CD4-positive, alpha-beta T cell treated with Interferon gamma for 1 hour (primary cell): Measurements from ENCODE around the gene GSN.

ENCODE experiments used
- DNase-seq: peaks from one replicate; pipeline ENCODE4 v3.0.0-alpha.2; 2020

GSN gene

GRCh38 chr9:121304707-121305106 lies 36.7 kb downstream of the GSN start:
- no peak for DNase-seq

DNA sequence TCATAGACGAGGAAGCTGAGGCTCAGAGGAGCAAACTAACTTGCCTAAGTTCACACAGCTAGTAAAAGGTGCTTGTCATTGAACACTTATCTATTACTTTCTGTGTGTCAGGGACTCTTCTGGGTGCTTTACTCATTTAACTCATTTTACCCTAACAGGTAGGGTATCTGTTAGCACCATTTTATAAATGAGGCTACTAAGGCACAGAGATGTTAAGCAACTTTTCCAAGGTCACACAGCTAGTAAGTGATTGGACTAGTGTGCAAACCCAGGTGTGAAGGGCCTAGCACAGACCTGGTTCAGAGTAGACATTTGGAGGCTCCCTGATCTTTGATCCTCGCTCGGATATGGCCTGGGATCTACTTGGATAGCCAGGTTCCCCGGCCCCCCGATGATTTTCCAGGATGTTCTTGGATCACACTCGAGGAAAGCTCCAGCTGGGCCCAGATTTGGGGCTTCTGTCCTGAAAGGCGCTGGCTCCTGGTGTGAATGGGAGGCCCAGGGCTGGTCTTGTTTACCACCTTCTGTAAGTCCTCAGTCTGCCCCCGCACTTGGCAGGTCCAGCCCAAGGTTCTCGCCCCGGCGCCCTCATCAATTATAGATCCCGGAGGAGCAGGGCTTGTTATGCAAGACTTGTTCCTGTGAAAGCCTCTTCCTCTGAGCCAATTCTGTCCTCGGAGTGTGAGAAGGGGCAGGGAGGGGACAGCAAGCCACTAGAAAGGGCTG lies 37.5 kb downstream of the GSN start:
- DNase-seq, result no peak

DNA sequence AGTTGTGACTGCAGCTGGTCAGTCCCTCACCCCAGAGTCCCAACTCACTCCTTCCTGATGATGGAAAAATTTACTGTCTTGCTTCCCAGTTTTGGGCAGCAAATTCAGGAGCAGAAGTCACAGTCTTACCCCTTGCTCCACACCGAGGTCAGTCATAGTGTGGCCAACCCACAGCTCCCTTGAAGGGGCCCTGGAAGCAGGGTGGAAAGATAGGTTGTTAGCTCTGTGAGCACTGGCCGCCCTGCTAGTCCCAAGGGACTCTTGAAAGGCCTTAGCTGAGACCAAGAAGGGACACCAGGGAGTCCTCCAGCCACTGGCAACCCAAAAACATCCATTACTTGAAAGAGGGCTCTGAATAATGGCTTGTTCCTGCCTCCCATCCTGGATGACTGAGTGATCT lies 40.0 kb downstream of the GSN start:
- DNase-seq, result no peak

DNA sequence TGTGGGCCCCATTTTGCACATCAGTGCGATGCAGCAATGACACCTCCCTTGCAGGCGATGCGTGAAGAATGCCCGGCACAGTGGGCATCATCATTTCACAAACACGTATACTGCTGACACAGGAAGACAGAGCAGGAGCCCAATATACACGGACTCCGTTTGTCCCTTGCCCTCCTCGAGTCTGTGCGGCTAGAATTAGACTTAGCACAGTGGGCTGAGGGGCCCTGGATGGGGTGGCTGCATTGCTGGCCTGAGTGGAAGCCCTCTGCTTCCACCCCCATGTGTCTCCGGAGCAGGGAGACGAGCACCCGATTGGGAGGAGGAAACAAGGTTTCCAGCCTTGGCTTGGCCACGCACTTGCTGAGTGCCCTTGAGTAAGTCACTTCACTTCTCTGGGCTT lies 40.8 kb downstream of the GSN start:
- DNase-seq, result no peak

DNA sequence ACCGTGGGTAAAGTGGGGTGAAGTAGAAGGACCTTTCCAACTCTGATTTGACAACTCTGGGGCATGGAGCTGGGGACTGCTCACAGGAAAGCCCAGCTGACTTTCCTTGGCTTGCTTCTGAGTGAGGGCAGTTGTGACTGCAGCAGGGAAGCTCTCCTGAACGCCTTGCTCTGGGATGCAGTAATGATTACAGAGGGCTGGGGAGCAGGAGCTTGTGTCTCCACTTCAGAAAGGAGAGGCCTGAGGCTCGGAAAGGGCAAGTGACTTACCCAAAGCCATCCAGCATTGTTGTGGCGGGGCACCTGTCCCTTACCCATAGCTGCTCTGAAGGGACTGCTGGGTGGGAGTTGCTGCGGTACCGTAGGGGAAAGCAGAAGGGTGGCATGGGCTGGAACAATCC lies 41.2 kb downstream of the GSN start:
- DNase-seq, result no peak

DNA sequence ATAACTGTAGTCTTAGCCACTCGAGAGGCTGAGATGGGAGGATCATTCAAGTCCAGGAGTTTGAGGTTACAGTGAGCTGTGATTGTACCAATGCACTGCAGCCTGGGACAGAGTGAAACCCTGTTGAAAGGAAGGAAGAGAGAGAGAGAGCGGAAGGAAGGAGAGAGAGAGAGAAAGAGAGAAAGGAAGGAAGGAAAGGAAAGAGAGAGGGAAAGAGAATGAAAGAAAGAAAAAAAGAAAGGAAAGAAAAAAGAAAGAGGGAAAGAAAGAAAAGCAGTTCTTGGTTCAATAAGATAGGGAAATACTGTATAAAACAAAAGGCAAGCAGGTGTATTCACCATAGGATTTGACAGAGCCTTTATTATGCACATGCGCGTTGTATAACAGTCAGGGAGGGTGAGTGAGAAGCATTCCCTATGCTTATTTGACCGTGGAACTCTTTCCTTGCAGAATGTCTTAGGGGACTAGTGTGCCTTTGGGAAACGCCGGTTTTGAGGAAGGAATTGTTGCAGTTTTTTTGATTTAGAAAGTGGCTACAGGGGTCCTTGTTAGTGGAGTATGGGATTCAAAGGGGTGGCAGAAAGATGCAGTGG lies 42.0 kb downstream of the GSN start:
- no peak for DNase-seq

DNA sequence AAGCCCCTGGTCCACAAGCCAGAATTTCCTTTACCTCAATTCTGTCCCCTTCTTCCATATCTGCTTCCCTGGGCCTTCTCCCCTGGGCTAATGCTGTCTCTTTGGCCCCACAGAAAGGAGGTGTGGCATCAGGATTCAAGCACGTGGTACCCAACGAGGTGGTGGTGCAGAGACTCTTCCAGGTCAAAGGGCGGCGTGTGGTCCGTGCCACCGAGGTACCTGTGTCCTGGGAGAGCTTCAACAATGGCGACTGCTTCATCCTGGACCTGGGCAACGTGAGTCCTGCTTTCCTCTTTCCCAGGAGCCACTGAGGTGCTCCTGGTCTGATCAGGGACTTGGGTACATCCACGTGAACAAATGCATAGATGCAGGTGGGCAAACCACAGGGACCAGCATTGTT lies 42.6 kb downstream of the GSN start:
- DNase-seq, result no peak

- DNase-seq, result no peak
Observed at GRCh38 chr9:121312169-121312568, 44.2 kb downstream of the GSN start.

GRCh38 chr9:121313458-121314152 lies 45.6 kb downstream of the GSN start:
- DNase-seq, result no peak

GRCh38 chr9:121316378-121316777 lies 48.4 kb downstream of the GSN start:
- no peak for DNase-seq

- no peak for DNase-seq
Observed at GRCh38 chr9:121316852-121317373, 49.0 kb downstream of the GSN start.

- DNase-seq, result no peak
Observed at GRCh38 chr9:121317737-121318630, 50.0 kb downstream of the GSN start.

GRCh38 chr9:121318631-121319382 lies 50.8 kb downstream of the GSN start:
- DNase-seq, result no peak

DNA sequence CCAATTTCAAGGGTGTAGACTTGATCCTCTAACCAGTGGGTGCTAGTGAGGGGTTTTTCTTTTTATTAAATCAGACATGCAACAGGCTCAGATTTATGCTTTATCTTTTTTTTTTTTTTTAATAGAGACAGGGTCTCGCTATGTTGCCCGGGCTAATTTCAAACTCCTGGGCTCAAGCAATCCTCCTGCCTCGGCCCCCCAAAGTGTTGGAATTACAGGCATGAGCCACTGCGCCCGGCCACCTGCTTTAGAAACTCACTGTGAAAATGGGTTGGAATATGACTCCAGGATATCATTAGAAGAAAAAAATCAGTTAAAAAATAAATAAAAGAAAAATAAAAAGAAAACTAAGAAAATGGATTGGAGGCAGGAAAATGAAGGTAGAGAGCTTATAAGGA lies 51.4 kb downstream of the GSN start:
- DNase-seq, result no peak

- DNase-seq, result no peak
Observed at GRCh38 chr9:121321016-121321503, 53.1 kb downstream of the GSN start.

DNA sequence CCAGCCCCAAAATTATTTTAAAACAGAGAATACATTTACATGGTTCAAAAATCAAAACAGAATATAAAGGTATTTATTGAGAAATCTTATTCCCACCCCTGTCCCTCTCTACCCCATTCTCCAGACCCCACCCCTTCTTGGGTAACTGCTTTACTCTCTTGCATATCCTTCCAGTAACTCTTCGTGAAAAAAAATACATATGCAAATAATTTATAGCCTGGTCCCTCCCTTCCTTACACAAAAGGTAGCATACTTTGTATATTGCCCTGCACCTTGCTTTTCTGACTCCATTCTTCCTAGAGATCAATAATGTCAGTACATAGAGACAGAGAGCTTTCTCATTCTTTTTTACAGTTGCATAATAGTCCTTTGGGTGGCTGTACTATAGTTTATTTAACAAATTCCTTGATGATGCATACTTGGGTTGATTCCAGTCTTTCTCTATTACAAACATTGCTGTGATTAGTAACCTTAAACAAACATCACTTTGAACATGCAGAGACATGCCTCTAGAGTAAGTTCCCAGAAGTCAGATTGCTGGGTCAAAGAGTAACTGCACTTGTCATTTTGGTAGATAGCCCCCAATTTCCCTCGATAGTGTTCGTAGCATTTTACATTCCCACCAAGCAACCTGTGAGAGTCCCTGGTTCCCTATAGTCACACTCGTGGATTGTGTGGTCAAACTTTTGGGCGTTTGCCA lies 54.2 kb downstream of the GSN start:
- no peak for DNase-seq

- no peak for DNase-seq
Observed at GRCh38 chr9:121322737-121323448, 54.9 kb downstream of the GSN start.

DNA sequence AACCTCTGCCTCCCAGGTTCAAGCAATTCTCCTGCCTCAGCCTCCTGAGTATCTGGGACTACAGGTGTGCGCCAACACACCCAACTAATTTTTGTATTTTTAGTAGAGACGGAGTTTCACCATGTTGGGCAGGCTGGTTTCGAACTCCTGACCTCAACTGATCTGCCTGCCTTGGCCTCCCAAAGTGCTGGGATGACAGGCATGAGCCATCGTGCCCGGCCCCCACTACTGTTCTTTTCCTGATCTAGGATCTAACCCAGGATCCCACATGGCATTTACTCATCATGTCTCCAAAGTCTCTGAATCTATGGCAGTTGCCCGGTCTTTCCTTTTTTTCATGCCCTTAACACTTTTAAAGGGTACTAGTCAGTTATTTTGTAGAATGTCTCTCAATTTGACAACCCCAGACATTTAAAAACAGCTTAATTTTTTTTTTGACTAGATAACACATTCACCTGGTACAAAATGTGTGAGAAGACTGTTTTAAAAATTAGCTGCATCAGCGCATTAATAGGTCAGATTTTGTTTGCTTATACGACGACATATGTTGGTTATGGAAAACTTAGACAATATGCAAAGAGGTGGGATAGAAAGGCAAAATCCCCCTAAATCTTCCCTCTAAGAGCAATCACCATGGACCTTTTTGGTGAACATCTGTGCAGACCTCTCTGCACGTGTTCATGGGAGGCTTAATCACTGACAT lies 55.6 kb downstream of the GSN start:
- DNase-seq, result no peak

GRCh38 chr9:121324316-121324715 lies 56.4 kb downstream of the GSN start:
- DNase-seq, result no peak

DNA sequence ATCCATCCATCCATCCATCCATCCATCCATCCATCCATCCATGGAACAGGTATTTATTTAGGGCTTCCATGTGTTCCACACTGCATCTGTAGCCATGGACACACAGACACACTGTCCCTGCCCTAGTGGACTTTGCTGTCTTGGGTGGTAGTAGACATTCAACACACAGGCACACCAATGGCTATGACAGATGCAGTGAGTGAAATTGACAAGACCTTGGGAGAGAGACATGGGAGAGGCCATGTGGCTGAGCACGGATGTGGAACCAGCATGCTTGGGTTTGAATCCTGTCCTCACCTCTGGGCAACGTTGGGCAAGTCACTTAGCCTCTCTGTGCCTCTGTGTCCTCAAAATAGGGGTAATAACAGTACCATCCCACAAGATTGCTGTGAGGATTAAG lies 56.8 kb downstream of the GSN start:
- DNase-seq, result no peak
